Neural cell (in vitro differentiated cells): ENCODE data around the gene LMNA. TPM values are rescaled to one million over a fixed set of nuclear protein-coding genes. Genes with fewer than 3 reads are reported as not detected.

Experiments used
- H2AFZ ChIP-seq: fragments of 200-600, 300-800 bp; sonication (generic), shearing (Covaris generic); 2 replicates; pipeline ENCODE4 v1.6.0; 2014; ENCODE audit warnings: low read depth, mild to moderate bottlenecking, antibody characterized with exemption, low read length, moderate library complexity
- H3F3A ChIP-seq: fragments of 200-600 bp; shearing (Covaris generic); 2 replicates; pipeline ENCODE4 v1.6.1; 2016; ENCODE audit warnings: mild to moderate bottlenecking, moderate library complexity, mixed read lengths, antibody characterized with exemption, low read length; ENCODE audit not compliant: insufficient read depth, poor library complexity, severe bottlenecking
- H3K27ac ChIP-seq: fragments of 200-600, 300-800 bp; sonication (generic), shearing (Covaris generic); 2 replicates; pipeline ENCODE4 v1.5.1; 2014; ENCODE audit warnings: mild to moderate bottlenecking, low read length, moderate library complexity
- H3K27me3 ChIP-seq: fragments of 300-800, 200-600 bp; sonication (generic), shearing (Covaris generic); 2 replicates; pipeline ENCODE4 v1.6.0; 2014; ENCODE audit warnings: mild to moderate bottlenecking, low read depth, low read length, moderate library complexity; ENCODE audit not compliant: insufficient read depth
- H3K36me3 ChIP-seq: fragments of 300-800, 200-600 bp; sonication (generic), shearing (Covaris generic); 2 replicates; pipeline ENCODE4 v1.5.1; 2014; ENCODE audit warnings: mild to moderate bottlenecking, antibody characterized with exemption, low read length, moderate library complexity; ENCODE audit not compliant: insufficient read depth
- H3K4me2 ChIP-seq: fragments of 300-800, 200-600 bp; sonication (generic), shearing (Covaris generic); 2 replicates; pipeline ENCODE4 v1.6.0; 2014; ENCODE audit warnings: mild to moderate bottlenecking, low read length
- H3K4me3 ChIP-seq: fragments of 300-800, 200-600 bp; sonication (generic), shearing (Covaris generic); 2 replicates; pipeline ENCODE4 v1.5.1; 2014; ENCODE audit warnings: mild to moderate bottlenecking, low read length, moderate library complexity
- H3K79me2 ChIP-seq: fragments of 200-600 bp; shearing (Covaris generic); replicated peaks from 2 replicates; pipeline ENCODE4 v1.6.0; 2014; ENCODE audit warnings: mild to moderate bottlenecking, low read length, moderate library complexity; ENCODE audit not compliant: insufficient read depth
- H3K9ac ChIP-seq: fragments of 300-800, 200-600 bp; sonication (generic), shearing (Covaris generic); 2 replicates; pipeline ENCODE4 v1.6.1; 2016; ENCODE audit warnings: mild to moderate bottlenecking, low read length, mixed read lengths
- H3K9me2 ChIP-seq: fragments of 200-600 bp; shearing (Covaris generic); 2 replicates; pipeline ENCODE4 v1.6.1; 2016; ENCODE audit warnings: mild to moderate bottlenecking, low read length, mixed read lengths; ENCODE audit not compliant: insufficient read depth
- H3K9me3 ChIP-seq: fragments of 200-600, 300-800 bp; sonication (generic), shearing (Covaris generic); 2 replicates; pipeline ENCODE4 v1.6.1; 2016; ENCODE audit warnings: mild to moderate bottlenecking, mixed run types, low read length, moderate library complexity, mixed read lengths
- H4K20me1 ChIP-seq: fragments of 200-600 bp; shearing (Covaris generic); 2 replicates; pipeline ENCODE4 v1.6.1; 2016; ENCODE audit warnings: mild to moderate bottlenecking, mixed run types; ENCODE audit not compliant: insufficient read depth
- EP300 ChIP-seq: fragments of 450-650 bp; conservative IDR thresholded peaks from 2 replicates; pipeline ENCODE4 v1.6.1; 2014; ENCODE audit warnings: antibody characterized with exemption, mild to moderate bottlenecking, moderate library complexity; ENCODE audit not compliant: poor library complexity, severe bottlenecking
- RAD21 ChIP-seq: fragments of 450-650 bp; conservative IDR thresholded peaks from 2 replicates; pipeline ENCODE4 v1.6.1; 2014; ENCODE audit warnings: antibody characterized with exemption, mild to moderate bottlenecking, moderate library complexity
- SMC3 ChIP-seq: fragments of 450-650 bp; conservative IDR thresholded peaks from 2 replicates; pipeline ENCODE4 v1.6.1; 2014; ENCODE audit warnings: antibody characterized with exemption, mild to moderate bottlenecking, moderate library complexity; ENCODE audit not compliant: poor library complexity
- TAF1 ChIP-seq: IDR thresholded peaks from 2 replicates; pipeline ENCODE4 v1.6.1; 2012; ENCODE audit warnings: low read depth
- polyA plus RNA-seq: library from polyadenylated mRNA; depleted of rRNA; stranded (reverse); fragments of >200 nt; gene quantifications from 2 replicates; pipeline ENCODE4 v1.2.3, GENCODE V29; 2014
- TF ChIP-seq, protein P1 (sequence below): fragments of 450-650 bp; IDR thresholded peaks from 2 replicates; pipeline ENCODE4 v1.5.1; 2014; ENCODE audit warnings: antibody characterized with exemption, mild to moderate bottlenecking, moderate library complexity; ENCODE audit not compliant: poor library complexity, severe bottlenecking
- TF ChIP-seq, protein P2 (sequence below): IDR thresholded peaks from 2 replicates; pipeline ENCODE4 v1.6.1; 2012; ENCODE audit warnings: borderline replicate concordance

The LMNA gene
- polyA plus RNA-seq, 1 donor from 2014 or later, result 90.7 TPM

DNA sequence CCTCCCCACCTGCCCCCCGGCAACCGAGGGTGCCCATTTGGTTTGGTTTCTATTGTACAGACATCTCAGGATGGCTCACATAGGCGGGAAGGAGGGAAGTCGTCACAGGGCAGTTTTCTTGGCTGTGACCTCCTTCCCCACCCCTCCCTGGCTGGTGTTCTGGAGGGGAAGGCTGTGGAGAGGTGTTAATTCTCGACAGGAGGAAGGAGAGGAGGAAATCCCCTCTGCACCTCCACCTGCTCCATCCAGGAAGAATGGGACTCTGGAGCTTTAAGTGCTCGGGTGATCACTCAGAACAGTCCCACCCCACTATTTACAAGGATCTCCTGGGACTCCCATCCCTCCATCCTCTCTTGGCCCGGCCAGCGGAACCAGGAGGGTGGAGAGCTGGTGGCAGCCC lies 39.9 kb upstream of the LMNA start:
- H3K9me2 ChIP-seq, result no peaks in the 10 kb centered on the region
- H3K79me2 ChIP-seq, result peaks cover 58% of the 10 kb centered on the region
- peaks cover 5% of the 10 kb centered on the region for H3F3A ChIP-seq
- TF ChIP-seq, protein P1, sequence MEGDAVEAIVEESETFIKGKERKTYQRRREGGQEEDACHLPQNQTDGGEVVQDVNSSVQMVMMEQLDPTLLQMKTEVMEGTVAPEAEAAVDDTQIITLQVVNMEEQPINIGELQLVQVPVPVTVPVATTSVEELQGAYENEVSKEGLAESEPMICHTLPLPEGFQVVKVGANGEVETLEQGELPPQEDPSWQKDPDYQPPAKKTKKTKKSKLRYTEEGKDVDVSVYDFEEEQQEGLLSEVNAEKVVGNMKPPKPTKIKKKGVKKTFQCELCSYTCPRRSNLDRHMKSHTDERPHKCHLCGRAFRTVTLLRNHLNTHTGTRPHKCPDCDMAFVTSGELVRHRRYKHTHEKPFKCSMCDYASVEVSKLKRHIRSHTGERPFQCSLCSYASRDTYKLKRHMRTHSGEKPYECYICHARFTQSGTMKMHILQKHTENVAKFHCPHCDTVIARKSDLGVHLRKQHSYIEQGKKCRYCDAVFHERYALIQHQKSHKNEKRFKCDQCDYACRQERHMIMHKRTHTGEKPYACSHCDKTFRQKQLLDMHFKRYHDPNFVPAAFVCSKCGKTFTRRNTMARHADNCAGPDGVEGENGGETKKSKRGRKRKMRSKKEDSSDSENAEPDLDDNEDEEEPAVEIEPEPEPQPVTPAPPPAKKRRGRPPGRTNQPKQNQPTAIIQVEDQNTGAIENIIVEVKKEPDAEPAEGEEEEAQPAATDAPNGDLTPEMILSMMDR, result no peak
- TF ChIP-seq, protein P2, sequence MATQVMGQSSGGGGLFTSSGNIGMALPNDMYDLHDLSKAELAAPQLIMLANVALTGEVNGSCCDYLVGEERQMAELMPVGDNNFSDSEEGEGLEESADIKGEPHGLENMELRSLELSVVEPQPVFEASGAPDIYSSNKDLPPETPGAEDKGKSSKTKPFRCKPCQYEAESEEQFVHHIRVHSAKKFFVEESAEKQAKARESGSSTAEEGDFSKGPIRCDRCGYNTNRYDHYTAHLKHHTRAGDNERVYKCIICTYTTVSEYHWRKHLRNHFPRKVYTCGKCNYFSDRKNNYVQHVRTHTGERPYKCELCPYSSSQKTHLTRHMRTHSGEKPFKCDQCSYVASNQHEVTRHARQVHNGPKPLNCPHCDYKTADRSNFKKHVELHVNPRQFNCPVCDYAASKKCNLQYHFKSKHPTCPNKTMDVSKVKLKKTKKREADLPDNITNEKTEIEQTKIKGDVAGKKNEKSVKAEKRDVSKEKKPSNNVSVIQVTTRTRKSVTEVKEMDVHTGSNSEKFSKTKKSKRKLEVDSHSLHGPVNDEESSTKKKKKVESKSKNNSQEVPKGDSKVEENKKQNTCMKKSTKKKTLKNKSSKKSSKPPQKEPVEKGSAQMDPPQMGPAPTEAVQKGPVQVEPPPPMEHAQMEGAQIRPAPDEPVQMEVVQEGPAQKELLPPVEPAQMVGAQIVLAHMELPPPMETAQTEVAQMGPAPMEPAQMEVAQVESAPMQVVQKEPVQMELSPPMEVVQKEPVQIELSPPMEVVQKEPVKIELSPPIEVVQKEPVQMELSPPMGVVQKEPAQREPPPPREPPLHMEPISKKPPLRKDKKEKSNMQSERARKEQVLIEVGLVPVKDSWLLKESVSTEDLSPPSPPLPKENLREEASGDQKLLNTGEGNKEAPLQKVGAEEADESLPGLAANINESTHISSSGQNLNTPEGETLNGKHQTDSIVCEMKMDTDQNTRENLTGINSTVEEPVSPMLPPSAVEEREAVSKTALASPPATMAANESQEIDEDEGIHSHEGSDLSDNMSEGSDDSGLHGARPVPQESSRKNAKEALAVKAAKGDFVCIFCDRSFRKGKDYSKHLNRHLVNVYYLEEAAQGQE, result no peak
- TF ChIP-seq EP300 (no peak), TAF1 (no peak), SMC3 (no peak), RAD21 (no peak)
- H3K4me2 ChIP-seq, result no peak overlapping the region
- H2AFZ ChIP-seq, result no peak overlapping the region
- H3K9ac ChIP-seq, result peak overlapping the region; percentile 38
- H3K9me3 ChIP-seq, result no peaks in the 10 kb centered on the region
- H3K27ac ChIP-seq, result peak overlapping the region; percentile 7
- peak overlapping the region; percentile 93 for H3K4me3 ChIP-seq
- H3K36me3 ChIP-seq, result peaks cover 9% of the 10 kb centered on the region
- H3K27me3 ChIP-seq, result no peaks in the 10 kb centered on the region
- H4K20me1 ChIP-seq, result peaks cover 65% of the 10 kb centered on the region

GRCh38 chr1:156075162-156075561 lies 39.3 kb upstream of the LMNA start:
- no peaks in the 10 kb centered on the region for H3K9me3 ChIP-seq
- peaks cover 5% of the 10 kb centered on the region for H3F3A ChIP-seq
- H4K20me1 ChIP-seq, result peaks cover 67% of the 10 kb centered on the region
- peak overlapping the region; percentile 38 for H3K9ac ChIP-seq
- no peak overlapping the region for H3K4me2 ChIP-seq
- H2AFZ ChIP-seq, result no peak overlapping the region
- no peaks in the 10 kb centered on the region for H3K9me2 ChIP-seq
- TF ChIP-seq, protein P1, result no peak
- TF ChIP-seq EP300 (no peak), RAD21 (no peak), SMC3 (no peak), TAF1 (no peak)
- H3K4me3 ChIP-seq, result peak overlapping the region; percentile 93
- H3K27ac ChIP-seq, result no peak overlapping the region
- H3K79me2 ChIP-seq, result peaks cover 63% of the 10 kb centered on the region
- H3K27me3 ChIP-seq, result no peaks in the 10 kb centered on the region
- H3K36me3 ChIP-seq, result peaks cover 9% of the 10 kb centered on the region
